Medulla oblongata (tissue), 1 donor: ENCODE measurements around the gene NR1H3.

Source experiments
- DNase-seq: peaks from one replicate; pipeline ENCODE4 v3.0.0-alpha.2; 2015; ENCODE audit errors: extremely low spot score

The NR1H3 gene

DNA sequence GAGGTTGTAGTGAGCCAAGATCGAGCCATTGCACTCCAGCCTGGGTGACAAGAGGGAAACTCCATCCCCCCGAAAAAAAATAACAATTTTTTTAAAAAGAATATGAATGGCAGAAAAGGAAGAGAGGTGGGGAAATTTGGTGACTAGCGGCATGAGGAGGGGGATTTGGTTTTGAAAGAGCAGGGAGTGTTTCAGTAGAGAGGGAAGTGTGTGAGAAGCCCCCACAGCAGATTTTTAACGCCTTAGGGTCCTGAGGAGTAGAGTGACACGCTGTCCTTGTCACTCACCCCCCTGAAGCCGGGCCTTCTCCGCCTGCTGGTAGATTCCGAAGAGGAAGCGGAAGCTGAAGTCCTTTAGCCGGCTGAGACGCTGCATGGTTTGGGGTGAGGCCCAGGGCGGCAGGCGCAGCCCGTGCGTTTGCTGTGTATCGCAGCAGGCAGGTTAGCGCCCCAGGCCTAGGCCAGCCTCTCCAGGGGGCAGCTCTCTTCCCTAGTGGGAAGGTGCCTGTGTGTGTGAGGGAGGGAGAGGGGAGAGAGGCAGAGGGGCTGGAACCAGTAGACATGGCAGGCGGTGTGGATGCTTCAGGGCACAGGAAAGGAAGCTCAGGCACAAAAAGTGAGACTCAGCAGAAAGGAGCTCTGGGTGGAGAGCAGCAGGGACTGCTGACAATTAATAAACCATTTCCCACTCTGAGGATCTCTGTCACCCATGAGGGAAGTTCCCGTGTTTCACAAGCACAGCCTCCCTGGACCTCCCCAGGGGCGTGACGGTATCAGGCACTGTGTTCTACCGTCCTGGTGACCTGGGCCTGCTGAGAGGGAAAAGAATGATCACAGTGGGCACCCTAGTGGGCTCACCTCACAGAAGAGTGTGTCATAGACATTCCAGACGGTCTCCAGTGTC lies 13.1 kb upstream of the NR1H3 start:
- no peak for DNase-seq

DNA sequence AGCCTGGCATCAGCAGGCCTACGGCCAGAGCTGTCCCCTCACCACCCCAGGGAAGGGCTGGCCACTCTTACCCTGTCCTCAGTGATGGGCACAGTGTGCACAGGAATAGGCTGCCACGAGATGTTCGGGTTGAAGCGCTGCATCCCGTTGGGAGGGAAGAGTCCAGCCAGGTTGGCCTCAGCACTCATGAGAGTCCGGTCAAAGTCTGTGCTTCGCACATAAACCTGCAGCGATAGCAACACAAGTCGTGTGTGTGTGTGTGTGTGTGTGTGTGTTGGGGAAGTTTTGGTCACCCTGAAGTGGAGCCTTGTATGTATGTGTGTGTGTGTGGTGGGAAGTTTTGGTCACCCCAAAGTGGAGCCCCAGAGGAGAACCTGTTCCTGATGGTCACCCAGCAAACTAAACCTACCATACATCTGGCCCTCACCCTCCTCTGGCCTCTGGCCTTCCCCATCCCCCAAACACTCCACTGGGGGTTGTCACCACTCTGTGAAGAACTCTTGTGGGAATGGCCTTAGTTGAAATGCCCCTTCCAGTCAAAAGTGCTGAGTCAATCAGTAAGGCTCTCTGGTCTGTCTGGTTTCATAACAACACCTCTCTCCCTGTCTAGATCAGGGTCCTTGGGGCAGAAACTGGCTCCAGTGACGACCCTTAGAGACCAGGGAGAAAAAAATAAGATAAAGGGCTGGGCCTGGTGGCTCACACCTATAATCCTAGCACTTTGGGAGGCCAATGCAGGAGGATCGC lies 12.0 kb upstream of the NR1H3 start:
- DNase-seq = no peak

DNA sequence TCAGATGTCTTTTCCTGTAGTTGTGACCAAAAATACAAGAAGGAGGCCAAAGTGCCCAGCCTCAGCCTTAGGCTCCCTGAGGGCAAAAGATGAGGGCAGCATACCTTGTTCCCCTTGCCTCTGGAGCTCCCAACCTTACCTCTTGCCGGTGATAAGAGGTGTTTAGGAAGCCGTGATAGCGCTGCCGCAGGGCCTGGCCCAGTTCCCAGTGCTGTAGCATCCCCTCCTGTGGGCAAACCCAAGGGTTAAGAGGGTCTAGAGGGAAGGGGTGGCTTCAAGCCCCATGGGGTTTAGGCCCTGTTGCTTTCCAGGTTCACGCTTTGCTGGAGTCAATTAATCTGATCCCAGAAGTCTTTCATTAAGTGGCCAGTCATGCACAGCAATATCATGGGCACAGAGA lies 10.3 kb upstream of the NR1H3 start:
- DNase-seq = no peak

DNA sequence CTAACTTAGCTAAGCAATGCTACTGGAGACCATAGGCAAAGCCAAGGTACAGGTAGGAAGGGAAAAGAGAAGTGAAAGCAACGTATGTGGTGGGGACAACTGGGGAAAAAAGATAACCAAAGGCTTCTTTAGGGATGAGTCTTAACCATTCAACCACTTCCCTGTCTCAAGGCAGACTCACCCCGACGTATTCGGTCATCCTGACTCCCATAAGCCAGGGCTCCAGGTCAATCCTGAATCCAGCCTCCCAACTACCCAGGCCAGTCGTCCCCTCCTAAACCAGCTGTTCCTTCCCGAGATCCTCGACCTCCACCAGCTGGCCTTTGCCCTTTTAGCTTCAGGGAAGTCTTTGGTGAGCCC lies 9.5 kb upstream of the NR1H3 start:
- DNase-seq = no peak

GRCh38 chr11:47248664-47249377 lies 9.0 kb upstream of the NR1H3 start, which contains the start of gene ACP2:
Gene ACP2, minus strand, starts transcription at chr11:47248814. Its CDS starts 25 bp downstream, at chr11:47248789.
- peak; percentile 91 for DNase-seq

DNA sequence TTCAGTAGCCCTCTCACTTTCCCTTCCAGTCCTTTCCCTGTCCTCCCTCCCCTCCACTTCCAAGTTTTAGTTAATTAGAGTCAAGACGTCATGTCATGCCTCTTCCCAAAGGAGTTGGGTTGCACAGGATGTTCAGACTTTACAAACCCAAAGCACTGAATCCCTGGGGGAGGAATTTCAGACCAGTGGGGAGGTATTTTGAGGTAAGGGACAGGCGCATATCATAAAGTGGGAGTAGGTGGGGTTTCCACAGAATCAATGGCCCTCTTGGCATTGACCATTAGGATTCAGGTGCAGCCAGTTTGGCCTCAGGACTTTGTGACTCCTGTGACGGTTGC lies 8.4 kb upstream of the NR1H3 start:
- no peak for DNase-seq

DNA sequence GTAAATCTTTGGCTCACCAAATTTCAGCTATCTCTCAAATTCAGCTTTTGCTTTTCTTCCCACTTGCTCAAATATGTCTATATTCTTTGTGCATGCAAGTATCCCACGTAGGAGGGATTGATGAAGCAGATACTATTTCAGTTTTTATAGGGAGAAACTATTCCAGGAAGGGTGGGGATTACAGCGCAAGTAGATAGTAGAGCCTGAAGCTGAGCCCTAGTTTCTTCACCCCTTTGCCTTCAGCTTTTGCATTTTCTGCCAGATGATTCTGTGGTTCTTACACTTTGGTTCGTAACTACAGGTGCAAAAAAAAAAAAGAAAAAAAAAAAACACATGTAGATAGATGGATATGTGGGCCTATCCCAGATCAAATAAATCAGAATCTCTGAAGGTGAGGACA lies 6.0 kb upstream of the NR1H3 start:
- DNase-seq = no peak

DNA sequence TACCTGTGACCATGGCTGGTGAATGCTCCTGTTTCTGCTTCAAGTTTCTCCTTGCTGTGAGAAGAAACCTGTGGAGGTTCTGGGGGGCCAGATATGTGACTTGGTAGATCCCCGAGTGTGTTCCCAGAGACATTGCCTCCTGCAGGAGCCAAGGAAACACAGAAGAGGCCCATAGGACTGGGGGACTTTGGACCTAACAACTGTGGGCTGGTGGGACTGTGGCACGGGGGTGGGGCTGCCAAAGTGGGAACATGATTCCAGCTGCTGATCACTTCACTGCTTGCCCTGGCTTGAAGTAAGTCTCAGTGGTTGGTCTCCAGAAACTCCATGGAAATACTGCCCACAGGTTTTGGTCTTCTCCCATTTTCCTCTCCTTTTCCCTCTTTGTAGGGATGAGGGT lies 4.1 kb upstream of the NR1H3 start:
- no peak for DNase-seq

- DNase-seq = no peak
Measured at GRCh38 chr11:47254386-47254785, 3.4 kb upstream of the NR1H3 start.

DNA sequence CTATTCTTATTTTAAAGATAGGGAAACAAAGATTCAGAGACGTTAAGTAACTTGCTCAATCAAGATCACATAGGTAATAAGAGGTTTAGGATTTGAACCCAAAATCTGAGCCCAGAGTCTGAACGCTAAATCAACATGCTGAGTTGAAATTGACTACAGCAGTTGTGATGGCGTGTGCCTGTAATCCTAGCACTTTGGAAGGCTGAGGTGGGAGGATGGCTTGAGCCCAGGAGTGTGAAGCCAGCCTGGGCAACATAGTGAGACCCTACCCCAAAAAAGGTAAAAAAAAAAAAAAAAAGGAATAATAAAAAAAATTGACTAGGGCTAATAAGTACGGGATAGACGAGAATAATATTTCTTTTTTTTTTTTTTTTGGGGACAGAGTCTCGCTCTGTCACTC lies 1.4 kb upstream of the NR1H3 start:
- no peak for DNase-seq

DNA sequence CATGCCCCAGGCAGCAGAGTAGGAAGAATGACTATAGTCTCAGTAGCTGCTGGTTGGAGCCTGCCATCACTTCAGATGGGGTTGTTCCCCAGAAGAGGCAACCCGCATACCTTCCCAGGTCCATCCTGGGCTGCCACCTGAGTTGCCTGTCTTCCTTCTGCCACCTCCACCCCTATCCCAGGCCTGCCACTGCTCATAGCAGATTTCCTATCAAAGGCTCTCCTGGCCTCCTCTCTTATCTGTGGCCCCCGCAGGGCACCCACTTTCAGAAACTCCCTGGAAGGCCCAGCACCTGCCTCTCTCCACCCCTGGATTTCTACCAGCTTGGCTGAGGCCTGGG lies 649 bp upstream of the NR1H3 start:
- no peak for DNase-seq

- no peak for DNase-seq
Measured at GRCh38 chr11:47258317-47258902, 614 bp downstream of the NR1H3 start.

DNA sequence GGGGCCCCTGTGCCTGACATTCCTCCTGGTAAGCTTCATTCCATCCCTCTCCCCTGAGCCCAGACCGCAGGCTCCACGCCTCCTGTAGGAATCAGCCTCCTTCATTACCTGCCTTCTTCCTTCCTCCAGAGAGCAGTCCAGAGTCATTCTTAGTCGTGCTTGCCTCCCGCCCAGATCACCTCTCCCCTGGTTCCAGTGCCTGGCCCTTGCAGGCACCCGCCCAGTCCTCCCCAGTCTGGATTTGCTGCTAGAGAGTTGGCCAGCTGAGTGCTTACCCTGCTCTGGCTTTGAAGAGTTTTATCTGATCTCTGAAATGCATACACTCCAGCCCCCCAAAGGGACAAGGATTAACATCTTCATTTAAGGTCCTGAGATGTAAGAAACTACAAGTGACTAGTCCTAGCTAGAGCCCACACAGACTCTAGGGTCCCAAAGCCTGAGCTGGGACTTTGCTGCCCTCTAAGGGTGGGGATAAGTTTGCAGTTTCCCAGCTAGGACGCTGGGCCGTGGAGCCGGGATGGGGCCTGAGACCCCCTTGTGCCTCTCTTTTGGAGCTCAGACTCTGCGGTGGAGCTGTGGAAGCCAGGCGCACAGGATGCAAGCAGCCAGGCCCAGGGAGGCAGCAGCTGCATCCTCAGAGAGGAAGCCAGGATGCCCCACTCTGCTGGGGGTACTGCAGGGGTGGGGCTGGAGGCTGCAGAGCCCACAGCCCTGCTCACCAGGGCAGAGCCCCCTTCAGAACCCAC lies 1.6 kb downstream of the NR1H3 start:
- peak; percentile 50 for DNase-seq

DNA sequence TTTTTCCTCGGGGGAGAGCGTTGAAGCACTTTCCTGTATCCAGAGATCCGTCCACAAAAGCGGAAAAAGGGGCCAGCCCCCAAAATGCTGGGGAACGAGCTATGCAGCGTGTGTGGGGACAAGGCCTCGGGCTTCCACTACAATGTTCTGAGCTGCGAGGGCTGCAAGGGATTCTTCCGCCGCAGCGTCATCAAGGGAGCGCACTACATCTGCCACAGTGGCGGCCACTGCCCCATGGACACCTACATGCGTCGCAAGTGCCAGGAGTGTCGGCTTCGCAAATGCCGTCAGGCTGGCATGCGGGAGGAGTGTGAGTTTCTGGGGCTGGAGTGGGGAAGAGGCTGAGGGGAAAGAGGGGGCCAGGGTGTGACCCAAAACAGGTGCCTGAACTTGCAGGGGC lies 2.6 kb downstream of the NR1H3 start:
- DNase-seq = no peak

DNA sequence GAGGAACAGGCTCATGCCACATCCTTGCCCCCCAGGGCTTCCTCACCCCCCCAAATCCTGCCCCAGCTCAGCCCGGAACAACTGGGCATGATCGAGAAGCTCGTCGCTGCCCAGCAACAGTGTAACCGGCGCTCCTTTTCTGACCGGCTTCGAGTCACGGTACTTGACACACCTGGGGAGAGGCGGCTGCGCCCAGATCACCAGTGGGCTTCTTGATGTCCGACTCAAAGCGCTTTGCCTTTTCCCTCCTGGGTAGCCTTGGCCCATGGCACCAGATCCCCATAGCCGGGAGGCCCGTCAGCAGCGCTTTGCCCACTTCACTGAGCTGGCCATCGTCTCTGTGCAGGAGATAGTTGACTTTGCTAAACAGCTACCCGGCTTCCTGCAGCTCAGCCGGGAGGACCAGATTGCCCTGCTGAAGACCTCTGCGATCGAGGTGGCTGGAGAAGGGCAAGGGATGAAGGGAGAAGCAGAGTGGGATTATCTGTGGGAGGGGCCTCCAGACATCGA lies 3.5 kb downstream of the NR1H3 start:
- no peak for DNase-seq

DNA sequence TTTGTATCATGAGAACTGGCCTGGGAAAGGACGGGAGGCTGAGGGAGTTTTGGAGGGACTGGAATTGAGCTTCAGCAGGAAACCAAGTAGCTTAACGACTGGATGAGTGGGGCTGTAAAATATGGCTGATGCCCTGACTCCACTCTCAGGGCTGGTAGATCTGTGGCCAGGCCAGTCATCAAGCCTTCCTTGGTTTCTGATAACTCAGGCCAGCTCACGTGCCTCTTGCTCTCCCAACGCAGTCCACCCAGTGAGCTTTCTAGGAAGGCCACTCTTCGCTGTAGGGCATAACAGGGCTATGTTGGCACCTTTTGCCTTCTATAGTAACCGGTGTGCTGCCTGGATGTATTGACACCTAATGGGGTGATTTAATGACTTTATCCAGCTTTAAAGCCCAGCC lies 6.3 kb downstream of the NR1H3 start:
- DNase-seq = no peak

- no peak for DNase-seq
Measured at GRCh38 chr11:47264521-47264920, 6.7 kb downstream of the NR1H3 start.

GRCh38 chr11:47267876-47268275 lies 10.1 kb downstream of the NR1H3 start:
- no peak for DNase-seq

GRCh38 chr11:47268448-47269001 lies 10.7 kb downstream of the NR1H3 start:
- no peak for DNase-seq

GRCh38 chr11:47269002-47269828 lies 11.4 kb downstream of the NR1H3 start:
- DNase-seq = peak; percentile 91
